A549 (cell line): Measurements from ENCODE around the gene FAM53B.

Source experiments
- BHLHE40 ChIP-seq: IDR thresholded peaks from 2 replicates; pipeline ENCODE4 v1.6.1; 2012; ENCODE audit warnings: low read depth, low read length, inconsistent platforms
- EP300 ChIP-seq, 2 experiments: fragments of >200 bp; sonication (Bioruptor Twin); formaldehyde crosslinking; IDR thresholded peaks; 2 replicates in 1 of 2; 3 replicates in 1 of 2; pipeline ENCODE4 v1.6.1; 2016 to 2017
- MAZ ChIP-seq: fragments of 150-350 bp; IDR thresholded peaks from 2 replicates; pipeline ENCODE4 v1.6.1; 2014; ENCODE audit warnings: antibody characterized with exemption, low read depth, low read length, borderline replicate concordance
- MYC ChIP-seq: IDR thresholded peaks from 2 replicates; pipeline ENCODE4 v1.6.1; 2012; ENCODE audit warnings: mild to moderate bottlenecking, inconsistent platforms, low read length, improper control_type of control experiment, borderline replicate concordance
- NR3C1 ChIP-seq: fragments of >200 bp; sonication (Bioruptor Twin); formaldehyde crosslinking; IDR thresholded peaks from 3 replicates; pipeline ENCODE4 v1.6.1; 2017
- POLR2A ChIP-seq: IDR thresholded peaks from 2 replicates; pipeline ENCODE4 v1.6.1; 2012; ENCODE audit warnings: mild to moderate bottlenecking, low read length
- POLR2AphosphoS2 ChIP-seq: conservative IDR thresholded peaks from 2 replicates; pipeline ENCODE4 v1.6.1; 2012; ENCODE audit warnings: low read length, improper control_type of control experiment, inconsistent platforms
- RCOR1 ChIP-seq: fragments of 150-350 bp; IDR thresholded peaks from 2 replicates; pipeline ENCODE4 v1.6.1; 2014; ENCODE audit warnings: antibody characterized with exemption, low read length, low read depth
- RNF2 ChIP-seq: fragments of 200-600 bp; sonication (generic); IDR thresholded peaks from 2 replicates; pipeline ENCODE4 v1.6.1; 2016; ENCODE audit warnings: low read depth, mild to moderate bottlenecking, antibody characterized with exemption, moderate library complexity, borderline replicate concordance
- SREBF2 ChIP-seq: fragments of 450-650 bp; IDR thresholded peaks from 2 replicates; pipeline ENCODE4 v1.6.1; 2014; ENCODE audit warnings: mild to moderate bottlenecking, moderate library complexity
- TF ChIP-seq, protein P1 (sequence below): fragments of >200 bp; sonication (Bioruptor Twin); formaldehyde crosslinking; IDR thresholded peaks from 3 replicates; pipeline ENCODE4 v1.5.1; 2016
- TF ChIP-seq, protein P2 (sequence below): IDR thresholded peaks from 2 replicates; pipeline ENCODE4 v1.6.1; 2012

DNA sequence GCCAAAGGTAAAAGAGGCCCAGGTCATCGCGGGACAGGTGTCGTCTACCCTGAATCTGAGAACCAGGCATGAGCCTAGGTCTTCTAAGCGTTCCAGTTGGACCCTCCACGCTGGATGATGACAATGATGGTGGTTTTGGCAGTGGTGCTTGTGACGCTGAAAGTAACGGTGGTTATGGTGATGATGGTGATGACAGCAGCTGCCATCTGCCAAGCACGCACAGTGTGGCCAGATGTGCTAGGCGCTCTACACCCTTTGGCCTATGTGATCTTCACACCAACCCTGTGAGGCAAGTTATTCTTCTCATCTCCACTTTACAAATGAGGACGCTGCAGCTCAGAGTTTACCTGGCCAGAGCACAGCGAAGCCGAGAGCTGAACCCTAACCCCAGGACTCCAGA lies 93.9 kb downstream of the FAM53B start:
- TF ChIP-seq, protein P1, sequence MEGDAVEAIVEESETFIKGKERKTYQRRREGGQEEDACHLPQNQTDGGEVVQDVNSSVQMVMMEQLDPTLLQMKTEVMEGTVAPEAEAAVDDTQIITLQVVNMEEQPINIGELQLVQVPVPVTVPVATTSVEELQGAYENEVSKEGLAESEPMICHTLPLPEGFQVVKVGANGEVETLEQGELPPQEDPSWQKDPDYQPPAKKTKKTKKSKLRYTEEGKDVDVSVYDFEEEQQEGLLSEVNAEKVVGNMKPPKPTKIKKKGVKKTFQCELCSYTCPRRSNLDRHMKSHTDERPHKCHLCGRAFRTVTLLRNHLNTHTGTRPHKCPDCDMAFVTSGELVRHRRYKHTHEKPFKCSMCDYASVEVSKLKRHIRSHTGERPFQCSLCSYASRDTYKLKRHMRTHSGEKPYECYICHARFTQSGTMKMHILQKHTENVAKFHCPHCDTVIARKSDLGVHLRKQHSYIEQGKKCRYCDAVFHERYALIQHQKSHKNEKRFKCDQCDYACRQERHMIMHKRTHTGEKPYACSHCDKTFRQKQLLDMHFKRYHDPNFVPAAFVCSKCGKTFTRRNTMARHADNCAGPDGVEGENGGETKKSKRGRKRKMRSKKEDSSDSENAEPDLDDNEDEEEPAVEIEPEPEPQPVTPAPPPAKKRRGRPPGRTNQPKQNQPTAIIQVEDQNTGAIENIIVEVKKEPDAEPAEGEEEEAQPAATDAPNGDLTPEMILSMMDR: no peak
- TF ChIP-seq, protein P2, sequence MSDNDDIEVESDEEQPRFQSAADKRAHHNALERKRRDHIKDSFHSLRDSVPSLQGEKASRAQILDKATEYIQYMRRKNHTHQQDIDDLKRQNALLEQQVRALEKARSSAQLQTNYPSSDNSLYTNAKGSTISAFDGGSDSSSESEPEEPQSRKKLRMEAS: no peak
- no peak for TF ChIP-seq POLR2AphosphoS2
- TF ChIP-seq NR3C1: no peak
- no peak for TF ChIP-seq POLR2A
- no peak for TF ChIP-seq RCOR1
- no peak for TF ChIP-seq BHLHE40
- no peak for TF ChIP-seq EP300 (IDR thresholded peaks at IDR 0.05)
- no peak for TF ChIP-seq RNF2
- no peak for TF ChIP-seq MAZ
- TF ChIP-seq SREBF2: no peak
- no peak for TF ChIP-seq MYC
